Fibroblast of lung (primary cell): ENCODE data around the gene BDH1. TPM values are rescaled to one million over a fixed set of nuclear protein-coding genes. Genes with fewer than 3 reads are reported as not detected.

ENCODE experiments used
- DNase-seq, 2 donors: peaks; one replicate each; pipeline versions ENCODE4 v3.0.0 to v3.0.0-alpha.2; 2010; ENCODE audit warnings: low read depth in 2 of 2
- H2AFZ ChIP-seq: 2 replicates; pipeline ENCODE4 v1.5.1; 2012; ENCODE audit warnings: low read length, control low read depth, inconsistent platforms
- H3K27ac ChIP-seq: 2 replicates; pipeline ENCODE4 v1.5.1; 2011; ENCODE audit warnings: low read length, control low read depth; ENCODE audit not compliant: insufficient read depth
- H3K27me3 ChIP-seq: 2 replicates; pipeline ENCODE4 v1.5.1; 2011; ENCODE audit warnings: mild to moderate bottlenecking, low read length; ENCODE audit not compliant: control insufficient read depth, insufficient read depth
- H3K36me3 ChIP-seq: 2 replicates; pipeline ENCODE4 v1.5.1; 2011; ENCODE audit warnings: low read length; ENCODE audit not compliant: control insufficient read depth, insufficient read depth
- H3K4me1 ChIP-seq: 2 replicates; pipeline ENCODE4 v1.5.1; 2011; ENCODE audit warnings: low read length; ENCODE audit not compliant: control insufficient read depth, insufficient read depth; ENCODE audit errors: extremely low read depth
- H3K4me2 ChIP-seq: 2 replicates; pipeline ENCODE4 v1.5.1; 2011; ENCODE audit warnings: low read length, control low read depth; ENCODE audit not compliant: insufficient read depth; ENCODE audit errors: extremely low read depth
- H3K4me3 ChIP-seq, 4 experiments: fragments of 200-600 bp in 1 of 4; sonication (generic) in 1 of 4; replicated peaks in 1 of 4; 2 replicates each; pipeline ENCODE4 v1.5.1; 2011 to 2016; ENCODE audit warnings: low read length in 4 of 4, low read depth in 3 of 4, mild to moderate bottlenecking in 3 of 4, control low read depth in 2 of 4, inconsistent platforms in 1 of 4, mixed read lengths in 1 of 4; ENCODE audit not compliant: insufficient read depth in 1 of 4; ENCODE audit errors: control extremely low read depth in 1 of 4
- H3K79me2 ChIP-seq: 2 replicates; pipeline ENCODE4 v1.5.1; 2012; ENCODE audit warnings: mild to moderate bottlenecking, low read length, inconsistent platforms; ENCODE audit not compliant: control insufficient read depth, insufficient read depth
- H3K9ac ChIP-seq: 2 replicates; pipeline ENCODE4 v1.5.1; 2011; ENCODE audit warnings: mild to moderate bottlenecking, low read length, control low read depth; ENCODE audit not compliant: insufficient read depth
- H3K9me3 ChIP-seq: 2 replicates; pipeline ENCODE4 v1.5.1; 2012; ENCODE audit warnings: low read depth, low read length; ENCODE audit not compliant: control insufficient read depth, insufficient read depth
- H4K20me1 ChIP-seq: 2 replicates; pipeline ENCODE4 v1.5.1; 2011; ENCODE audit warnings: low read length; ENCODE audit not compliant: control insufficient read depth, insufficient read depth; ENCODE audit errors: extremely low read depth
- EZH2 ChIP-seq: IDR thresholded peaks from 2 replicates; pipeline ENCODE4 v1.5.1; 2012; ENCODE audit warnings: low read length, control low read depth, mild to moderate bottlenecking; ENCODE audit errors: missing control alignments
- polyA plus RNA-seq, 2 donors: library from polyadenylated mRNA; depleted of rRNA in 1 of 2; stranded (reverse) in 1 of 2; unstranded in 1 of 2; fragments of >200 nt; gene quantifications; 2 replicates each; pipeline ENCODE4 v1.2.1, GENCODE V29; 2011 to 2012; ENCODE audit warnings: missing spikeins in 1 of 2
- total RNA-seq: library from RNA; depleted of rRNA; stranded (reverse); fragments of >200 nt; gene quantifications from 2 replicates; pipeline ENCODE4 v1.2.1, GENCODE V29; 2014
- TF ChIP-seq, protein P1 (sequence below), 2 donors: IDR thresholded peaks in 1 of 2; conservative IDR thresholded peaks in 1 of 2; 1 replicate in 1 of 2; 2 replicates in 1 of 2; pipeline ENCODE4 v1.5.1; 2011 to 2012; ENCODE audit warnings: low read length in 2 of 2, control low read depth in 1 of 2, inconsistent platforms in 1 of 2, low read depth in 1 of 2, mild to moderate bottlenecking in 1 of 2

Gene BDH1
- total and polyA plus RNA-seq, 2 donors (not counting 1 experiment from before 2014, with no cell fraction given) = 0.66 to 3.1 TPM

DNA sequence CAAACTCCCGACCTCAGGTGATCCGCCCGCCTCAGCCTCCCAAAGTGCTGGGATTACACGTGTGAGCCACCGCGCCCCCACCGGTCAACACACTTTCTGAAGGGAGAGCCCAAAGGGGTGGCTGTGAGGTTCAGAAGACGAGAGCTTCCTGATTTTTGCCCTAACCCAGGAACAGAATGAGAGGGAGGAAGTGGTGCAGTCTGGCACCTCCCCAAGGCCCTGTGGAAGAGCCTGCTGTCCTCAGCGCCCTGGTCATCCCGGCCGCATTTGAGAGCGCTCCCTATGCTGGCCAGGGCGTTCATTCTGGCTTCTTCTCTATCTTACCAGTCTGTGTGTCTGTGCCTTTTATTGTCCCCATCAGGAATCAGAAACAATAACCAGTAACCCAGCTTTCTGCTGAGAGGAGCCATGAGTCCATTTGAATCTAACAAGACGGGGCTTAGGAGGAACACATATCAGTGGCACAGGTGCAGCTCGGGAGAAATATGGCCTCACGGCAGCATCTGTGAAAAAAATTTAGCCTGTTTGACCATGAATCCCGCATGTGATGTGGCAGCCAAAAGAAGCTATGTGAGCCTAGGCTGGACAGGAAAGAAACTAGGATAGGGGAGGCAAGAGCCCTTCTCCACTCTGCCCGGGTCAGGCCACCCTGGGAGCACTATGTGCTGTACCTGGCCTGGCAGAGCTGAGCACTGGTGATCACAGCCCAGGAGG, 12.9 kb downstream of the BDH1 start:
- H3K9ac ChIP-seq = no peak overlapping the region
- no peaks in the 10 kb centered on the region for H4K20me1 ChIP-seq
- peaks cover 2% of the 10 kb centered on the region for H3K4me1 ChIP-seq
- no peaks in the 10 kb centered on the region for H3K36me3 ChIP-seq
- no peak overlapping the region for H2AFZ ChIP-seq
- H3K9me3 ChIP-seq = no peaks in the 10 kb centered on the region
- no peaks in the 10 kb centered on the region for H3K79me2 ChIP-seq
- no peak for DNase-seq
- H3K27ac ChIP-seq = no peak overlapping the region
- no peak for TF ChIP-seq EZH2
- TF ChIP-seq, protein P1, sequence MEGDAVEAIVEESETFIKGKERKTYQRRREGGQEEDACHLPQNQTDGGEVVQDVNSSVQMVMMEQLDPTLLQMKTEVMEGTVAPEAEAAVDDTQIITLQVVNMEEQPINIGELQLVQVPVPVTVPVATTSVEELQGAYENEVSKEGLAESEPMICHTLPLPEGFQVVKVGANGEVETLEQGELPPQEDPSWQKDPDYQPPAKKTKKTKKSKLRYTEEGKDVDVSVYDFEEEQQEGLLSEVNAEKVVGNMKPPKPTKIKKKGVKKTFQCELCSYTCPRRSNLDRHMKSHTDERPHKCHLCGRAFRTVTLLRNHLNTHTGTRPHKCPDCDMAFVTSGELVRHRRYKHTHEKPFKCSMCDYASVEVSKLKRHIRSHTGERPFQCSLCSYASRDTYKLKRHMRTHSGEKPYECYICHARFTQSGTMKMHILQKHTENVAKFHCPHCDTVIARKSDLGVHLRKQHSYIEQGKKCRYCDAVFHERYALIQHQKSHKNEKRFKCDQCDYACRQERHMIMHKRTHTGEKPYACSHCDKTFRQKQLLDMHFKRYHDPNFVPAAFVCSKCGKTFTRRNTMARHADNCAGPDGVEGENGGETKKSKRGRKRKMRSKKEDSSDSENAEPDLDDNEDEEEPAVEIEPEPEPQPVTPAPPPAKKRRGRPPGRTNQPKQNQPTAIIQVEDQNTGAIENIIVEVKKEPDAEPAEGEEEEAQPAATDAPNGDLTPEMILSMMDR (conservative IDR thresholded peaks at IDR 0.05 in 1 of 2, IDR thresholded peaks at IDR 0.05 in 1 of 2; ENCODE audit: low read depth in 1 of 2, low read length in 2 of 2) = no peak
- H3K4me2 ChIP-seq = no peak overlapping the region
- H3K4me3 ChIP-seq = no peak overlapping the region
- no peaks in the 10 kb centered on the region for H3K27me3 ChIP-seq

DNA sequence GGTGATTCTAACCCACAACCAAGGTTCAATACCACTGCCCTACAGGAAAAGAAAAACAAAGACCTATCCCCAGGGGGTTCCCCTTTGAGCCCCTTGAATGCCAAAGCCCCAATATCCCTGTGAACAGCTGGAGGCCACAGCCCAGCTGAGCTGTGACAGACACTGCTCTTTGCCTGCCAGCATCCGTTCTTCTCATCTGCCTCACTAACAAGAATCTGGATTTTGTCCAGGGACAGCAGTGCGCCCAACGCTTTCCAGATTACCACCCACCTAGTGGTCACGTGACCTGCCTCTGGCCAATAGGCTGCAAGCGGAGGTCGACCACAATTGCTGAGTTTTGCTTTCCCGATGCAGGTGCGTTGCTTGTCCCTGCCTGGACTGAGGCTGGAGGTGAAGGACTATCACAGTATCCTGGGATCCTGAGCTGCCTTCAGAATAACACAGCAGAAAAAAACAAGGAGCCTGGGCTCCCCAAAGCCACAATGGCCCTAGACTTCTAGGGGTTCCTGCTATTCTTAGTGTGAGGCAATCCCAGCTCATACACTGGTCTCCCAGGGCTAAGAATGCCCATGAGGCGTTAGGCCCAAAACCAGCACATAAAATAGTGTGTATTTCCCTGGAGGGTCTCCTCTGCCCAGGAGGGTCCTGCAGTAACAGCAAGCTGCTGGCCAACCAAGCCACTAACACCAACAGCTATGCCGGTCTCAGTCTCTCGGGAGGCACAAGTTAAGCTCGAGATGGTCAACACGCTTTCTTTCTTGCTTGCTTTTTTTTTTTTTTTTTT, 13.8 kb downstream of the BDH1 start:
- peak overlapping the region; percentile 51 for H3K4me2 ChIP-seq
- H2AFZ ChIP-seq = peak overlapping the region; percentile 39
- no peaks in the 10 kb centered on the region for H3K79me2 ChIP-seq
- H3K9ac ChIP-seq = no peak overlapping the region
- peak overlapping the region in 1 of 4 experiments; percentile 16 for H3K4me3 ChIP-seq
- H3K9me3 ChIP-seq = no peaks in the 10 kb centered on the region
- H3K4me1 ChIP-seq = peaks cover 2% of the 10 kb centered on the region
- no peaks in the 10 kb centered on the region for H3K27me3 ChIP-seq
- no peak for TF ChIP-seq EZH2
- TF ChIP-seq, protein P1 (conservative IDR thresholded peaks at IDR 0.05 in 1 of 2, IDR thresholded peaks at IDR 0.05 in 1 of 2; ENCODE audit: low read depth in 1 of 2, low read length in 2 of 2) = no peak
- DNase-seq = peak; percentile 50 to 72
- no peak overlapping the region for H3K27ac ChIP-seq
- no peaks in the 10 kb centered on the region for H3K36me3 ChIP-seq
- no peaks in the 10 kb centered on the region for H4K20me1 ChIP-seq

DNA sequence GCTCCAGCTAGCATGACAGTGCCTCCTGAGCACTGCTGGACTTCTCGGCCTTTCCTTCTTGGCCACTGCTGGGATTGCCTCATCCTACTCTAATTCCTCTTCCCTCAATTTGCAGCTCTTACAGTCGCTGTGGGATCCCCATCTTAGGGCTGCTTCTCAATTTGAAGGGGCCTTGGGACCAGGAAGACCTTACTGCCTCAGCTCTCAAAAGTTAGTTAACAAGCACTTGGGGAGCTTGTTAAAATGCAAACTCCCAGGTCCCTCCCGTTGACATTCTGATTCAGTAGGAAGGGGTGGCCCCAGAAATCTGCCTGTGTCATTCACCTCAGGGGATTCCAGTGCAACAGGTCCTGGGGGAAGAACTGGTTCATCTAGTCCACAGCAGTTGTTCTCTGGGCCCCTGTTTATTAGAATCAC, 14.8 kb downstream of the BDH1 start:
- DNase-seq = no peak
- Histone ChIP-seq H3K4me3 (no peak overlapping the region), H3K4me2 (no peak overlapping the region), H2AFZ (no peak overlapping the region), H3K27ac (no peak overlapping the region), H3K9me3 (no peaks in the 10 kb centered on the region), H3K79me2 (no peaks in the 10 kb centered on the region), H3K27me3 (no peaks in the 10 kb centered on the region), H4K20me1 (no peaks in the 10 kb centered on the region), H3K4me1 (peaks cover 2% of the 10 kb centered on the region), H3K36me3 (no peaks in the 10 kb centered on the region), H3K9ac (no peak overlapping the region)
- TF ChIP-seq EZH2 = no peak
- TF ChIP-seq, protein P1 (conservative IDR thresholded peaks at IDR 0.05 in 1 of 2, IDR thresholded peaks at IDR 0.05 in 1 of 2; ENCODE audit: low read depth in 1 of 2, low read length in 2 of 2) = no peak
